IMR-90 (cell line): Measurements from ENCODE around the gene LTBP2. TPM values are rescaled to one million over a fixed set of nuclear protein-coding genes. Genes with fewer than 3 reads are reported as not detected.

ENCODE experiments used
- ATAC-seq: fragments of 200-7000 bp; cut with Tn5 transposase; 2 replicates; pipeline ENCODE4 v1.9.1; 2020; ENCODE audit warnings: low read depth, mild to moderate bottlenecking, moderate library complexity
- BruUV-seq: library from RNA; stranded (reverse); fragments of 400-500 nt; replicated peaks from 2 replicates; lab custom pipeline; 2021; lab: Mats Ljungman, UMichigan
- CTCF ChIA-PET: fragments of 300-600 bp; formaldehyde crosslinking; extraction: SDS; loops from one replicate; lab custom pipeline; 2021; ENCODE audit warnings: antibody characterized with exemption; lab: Yijun Ruan, JAX
- POLR2A ChIA-PET: fragments of 300-600 bp; sonication (Branson Sonifier 250); formaldehyde crosslinking; loops from one replicate; lab custom pipeline; 2022; ENCODE audit warnings: antibody characterized with exemption; ENCODE audit not compliant: unreplicated experiment; lab: Charles Lee
- DNase-seq: peaks from one replicate; pipeline ENCODE4 v3.0.0; 2013
- H2AFZ ChIP-seq: replicated peaks from 2 replicates; pipeline ENCODE3; 2013; ENCODE audit warnings: low read length, mild to moderate bottlenecking; ENCODE audit not compliant: poor library complexity
- H2AK5ac ChIP-seq: 2 replicates; pipeline ENCODE4 v1.6.1; 2013; ENCODE audit warnings: low read depth, low read length, inconsistent platforms
- H2AK9ac ChIP-seq: replicated peaks from 2 replicates; pipeline ENCODE3; 2013; ENCODE audit warnings: mild to moderate bottlenecking, low read depth, low read length, moderate library complexity; ENCODE audit not compliant: poor library complexity
- H2BK120ac ChIP-seq: 2 replicates; pipeline ENCODE4 v1.6.1; 2013; ENCODE audit warnings: low read depth, low read length, inconsistent platforms
- H2BK15ac ChIP-seq: 3 replicates; pipeline ENCODE4 v1.6.1; 2013; ENCODE audit warnings: low read depth, low read length, inconsistent platforms
- H2BK20ac ChIP-seq: 2 replicates; pipeline ENCODE4 v1.6.1; 2013; ENCODE audit warnings: low read depth, mild to moderate bottlenecking, inconsistent platforms, low read length, moderate library complexity
- H2BK5ac ChIP-seq: 2 replicates; pipeline ENCODE4 v1.6.1; 2013; ENCODE audit warnings: mild to moderate bottlenecking, low read depth, low read length, inconsistent platforms; ENCODE audit not compliant: poor library complexity, severe bottlenecking
- H3K14ac ChIP-seq: replicated peaks from 2 replicates; pipeline ENCODE4 v1.6.1; 2013; ENCODE audit warnings: low read depth, low read length, inconsistent platforms
- H3K18ac ChIP-seq: 2 replicates; pipeline ENCODE4 v1.6.1; 2013; ENCODE audit warnings: low read depth, low read length, control low read depth
- H3K23ac ChIP-seq: 2 replicates; pipeline ENCODE4 v1.6.1; 2013; ENCODE audit warnings: low read depth, low read length, inconsistent platforms
- H3K27ac ChIP-seq: 2 replicates; pipeline ENCODE4 v1.5.1; 2013; ENCODE audit warnings: mild to moderate bottlenecking, control low read depth, low read length; ENCODE audit not compliant: insufficient read depth
- H3K27me3 ChIP-seq: 2 replicates; pipeline ENCODE4 v1.6.1; 2013; ENCODE audit warnings: low read length; ENCODE audit not compliant: control insufficient read depth, insufficient read depth
- H3K36me3 ChIP-seq: 2 replicates; pipeline ENCODE4 v1.6.1; 2013; ENCODE audit warnings: low read length, mixed read lengths; ENCODE audit not compliant: control insufficient read depth, insufficient read depth
- H3K4ac ChIP-seq: 2 replicates; pipeline ENCODE4 v1.6.1; 2013; ENCODE audit warnings: low read depth, low read length, inconsistent platforms
- H3K4me1 ChIP-seq: 2 replicates; pipeline ENCODE4 v1.6.1; 2013; ENCODE audit warnings: low read length, mixed read lengths; ENCODE audit not compliant: control insufficient read depth, insufficient read depth
- H3K4me2 ChIP-seq: 2 replicates; pipeline ENCODE4 v1.6.1; 2013; ENCODE audit warnings: low read depth, mild to moderate bottlenecking, control low read depth, low read length, moderate library complexity
- H3K4me3 ChIP-seq: 2 replicates; pipeline ENCODE4 v1.5.1; 2013; ENCODE audit warnings: low read depth, mild to moderate bottlenecking, control low read depth, low read length, moderate library complexity; ENCODE audit not compliant: insufficient read depth
- H3K56ac ChIP-seq: 2 replicates; pipeline ENCODE4 v1.6.1; 2013; ENCODE audit warnings: low read length, inconsistent platforms; ENCODE audit not compliant: insufficient read depth; ENCODE audit errors: extremely low read depth
- H3K79me1 ChIP-seq, 2 experiments: 2 replicates each; pipeline ENCODE4 v1.6.1; 2013; ENCODE audit warnings: low read length in 2 of 2, inconsistent platforms in 1 of 2, low read depth in 1 of 2
- H3K9ac ChIP-seq: 2 replicates; pipeline ENCODE4 v1.6.1; 2013; ENCODE audit warnings: low read depth, low read length, control low read depth
- H3K9me1 ChIP-seq: 2 replicates; pipeline ENCODE4 v1.6.1; 2013; ENCODE audit warnings: low read length, inconsistent platforms; ENCODE audit not compliant: insufficient read depth
- H3K9me3 ChIP-seq: 2 replicates; pipeline ENCODE4 v1.6.1; 2013; ENCODE audit warnings: low read length; ENCODE audit not compliant: control insufficient read depth, insufficient read depth
- H4K20me1 ChIP-seq: 2 replicates; pipeline ENCODE4 v1.6.1; 2013; ENCODE audit warnings: low read length, inconsistent platforms; ENCODE audit not compliant: insufficient read depth
- H4K5ac ChIP-seq: 2 replicates; pipeline ENCODE4 v1.6.1; 2013; ENCODE audit warnings: mild to moderate bottlenecking, low read depth, low read length, control low read depth
- H4K8ac ChIP-seq, 2 experiments: 2 replicates each; pipeline ENCODE4 v1.6.1; 2013; ENCODE audit warnings: low read depth in 2 of 2, low read length in 2 of 2, control low read depth in 1 of 2, inconsistent platforms in 1 of 2
- H4K91ac ChIP-seq: 2 replicates; pipeline ENCODE4 v1.6.1; 2013; ENCODE audit warnings: low read depth, low read length, inconsistent platforms; ENCODE audit not compliant: insufficient read depth
- CEBPB ChIP-seq: IDR thresholded peaks from 2 replicates; pipeline ENCODE4 v1.6.1; 2012; ENCODE audit warnings: low read depth, low read length, improper control_type of control experiment
- FOS ChIP-seq: fragments of 150-350 bp; IDR thresholded peaks from 2 replicates; pipeline ENCODE4 v1.6.1; 2016; ENCODE audit warnings: low read depth, low read length
- MAFK ChIP-seq: IDR thresholded peaks from 2 replicates; pipeline ENCODE4 v1.6.1; 2012; ENCODE audit warnings: low read depth, low read length, improper control_type of control experiment
- RAD21 ChIP-seq: IDR thresholded peaks from 2 replicates; pipeline ENCODE4 v1.6.1; 2012; ENCODE audit warnings: low read length, improper control_type of control experiment
- WGBS, 2 experiments: methylation state at CpG; one replicate each; pipeline versions ENCODE4 v1.1.5 to v1.1.7; 2013; ENCODE audit warnings: missing lambda C conversion rate in 2 of 2; ENCODE audit not compliant: insufficient read length in 1 of 2; ENCODE audit errors: extremely low coverage in 2 of 2; 5-methylcytosine and 5-hydroxymethylcytosine counted together
- dilution Hi-C: fragments of 300-500 bp; cut with HindIII; formaldehyde crosslinking; loops from one replicate; pipeline ENCODE4 v1.14.3; 2018; ENCODE audit warnings: low sequenced_read_pairs; ENCODE audit not compliant: unreplicated experiment
- in situ Hi-C: fragments of 300-500 bp; cut with MboI; formaldehyde crosslinking; loops from 3 replicates; pipeline ENCODE4 v1.14.3; 2019; ENCODE audit warnings: low sequenced_read_pairs, inconsistent platforms, mixed read lengths
- intact Hi-C: fragments of 100-400 bp; cut with micrococcal nuclease; formaldehyde crosslinking; loops from 2 replicates; pipeline ENCODE4 v1.10.0; 2022
- polyA plus RNA-seq, 3 experiments: library from polyadenylated mRNA; depleted of rRNA; stranded (reverse); fragments of >200 nt; gene quantifications; 2 replicates each; pipeline ENCODE4 v1.2.3, GENCODE V29; 2012; ENCODE audit warnings: low replicate concordance in 1 of 3
- total RNA-seq: library from RNA; depleted of rRNA; stranded (reverse); fragments of >200 nt; gene quantifications from 2 replicates; pipeline ENCODE4 v1.2.3, GENCODE V29; 2012
- TF ChIP-seq, protein P1 (sequence below): fragments of 150-350 bp; IDR thresholded peaks from 2 replicates; pipeline ENCODE4 v1.6.1; 2017; ENCODE audit warnings: mild to moderate bottlenecking, antibody characterized with exemption, low read length, low read depth
- TF ChIP-seq, protein P2 (sequence below): conservative IDR thresholded peaks from 2 replicates; pipeline ENCODE4 v1.5.1; 2012; ENCODE audit warnings: mild to moderate bottlenecking, low read depth, low read length, improper control_type of control experiment

Gene LTBP2
- total and polyA plus RNA-seq, 2 of the 4 experiments (the other 2 are of a cell fraction) = 23.8 to 79.3 TPM

DNA sequence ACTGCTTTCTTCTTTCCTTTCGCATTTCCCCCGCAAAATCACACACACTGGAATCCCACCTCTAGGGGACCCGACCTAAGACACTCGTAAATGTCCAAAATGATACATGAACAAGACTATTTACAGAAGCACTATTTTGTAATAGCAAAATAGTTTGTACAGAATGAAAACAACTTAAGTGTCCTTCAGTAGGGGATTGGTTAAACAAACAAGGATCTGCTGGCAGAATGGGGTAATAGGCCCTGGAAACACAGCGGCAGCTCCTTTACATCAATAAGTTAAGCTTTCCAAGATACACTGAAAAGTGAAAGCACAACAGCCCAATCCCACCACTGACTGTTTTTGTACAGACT, 48.8 kb downstream of the LTBP2 start:
- DNase-seq = peak; percentile 73
- BruUV-seq = no TSS peak
- Histone ChIP-seq H3K9ac (peak overlapping the region; percentile 46; the same call in 1 of the 2 replicates), H3K27me3 (no peaks in the 10 kb centered on the region), H4K20me1 (no peaks in the 10 kb centered on the region), H3K14ac (peak overlapping the region; percentile 65), H3K27ac (peak overlapping the region; percentile 69; the same call in 1 of the 2 replicates), H3K18ac (peak overlapping the region; percentile 88), H2AFZ (peak overlapping the region; percentile 21), H2AK9ac (peak overlapping the region; percentile 65), H3K4me1 (peaks cover 29% of the 10 kb centered on the region), H3K36me3 (no peaks in the 10 kb centered on the region), H3K23ac (peak overlapping the region; percentile 41; the same call in 1 of the 2 replicates), H3K9me3 (no peaks in the 10 kb centered on the region), H3K79me1 (peaks cover 0 to 80% of the 10 kb centered on the region in 2 experiments; a peak in 3 of 4 replicates), H3K9me1 (peaks cover 43% of the 10 kb centered on the region), H3K56ac (peak overlapping the region; percentile 9; the same call in 1 of the 2 replicates), H2BK15ac (peak overlapping the region; percentile 54; the same call in 2 of the 3 replicates), H3K4me2 (peak overlapping the region; percentile 91), H4K91ac (peak overlapping the region; percentile 71), H2BK120ac (peak overlapping the region; percentile 63), H3K4ac (peak overlapping the region; percentile 66), H4K8ac (peak overlapping the region; percentile 17 to 74; a peak in 3 of 4 replicates), H2BK20ac (peak overlapping the region; percentile 35), H3K4me3 (peak overlapping the region; percentile 22; the same call in 1 of the 2 replicates), H2BK5ac (peak overlapping the region; percentile 74), H2AK5ac (peak overlapping the region; percentile 69), H4K5ac (peak overlapping the region; percentile 62)
- TF ChIP-seq, protein P1, sequence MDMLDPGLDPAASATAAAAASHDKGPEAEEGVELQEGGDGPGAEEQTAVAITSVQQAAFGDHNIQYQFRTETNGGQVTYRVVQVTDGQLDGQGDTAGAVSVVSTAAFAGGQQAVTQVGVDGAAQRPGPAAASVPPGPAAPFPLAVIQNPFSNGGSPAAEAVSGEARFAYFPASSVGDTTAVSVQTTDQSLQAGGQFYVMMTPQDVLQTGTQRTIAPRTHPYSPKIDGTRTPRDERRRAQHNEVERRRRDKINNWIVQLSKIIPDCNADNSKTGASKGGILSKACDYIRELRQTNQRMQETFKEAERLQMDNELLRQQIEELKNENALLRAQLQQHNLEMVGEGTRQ = no peak
- TF ChIP-seq, protein P2, sequence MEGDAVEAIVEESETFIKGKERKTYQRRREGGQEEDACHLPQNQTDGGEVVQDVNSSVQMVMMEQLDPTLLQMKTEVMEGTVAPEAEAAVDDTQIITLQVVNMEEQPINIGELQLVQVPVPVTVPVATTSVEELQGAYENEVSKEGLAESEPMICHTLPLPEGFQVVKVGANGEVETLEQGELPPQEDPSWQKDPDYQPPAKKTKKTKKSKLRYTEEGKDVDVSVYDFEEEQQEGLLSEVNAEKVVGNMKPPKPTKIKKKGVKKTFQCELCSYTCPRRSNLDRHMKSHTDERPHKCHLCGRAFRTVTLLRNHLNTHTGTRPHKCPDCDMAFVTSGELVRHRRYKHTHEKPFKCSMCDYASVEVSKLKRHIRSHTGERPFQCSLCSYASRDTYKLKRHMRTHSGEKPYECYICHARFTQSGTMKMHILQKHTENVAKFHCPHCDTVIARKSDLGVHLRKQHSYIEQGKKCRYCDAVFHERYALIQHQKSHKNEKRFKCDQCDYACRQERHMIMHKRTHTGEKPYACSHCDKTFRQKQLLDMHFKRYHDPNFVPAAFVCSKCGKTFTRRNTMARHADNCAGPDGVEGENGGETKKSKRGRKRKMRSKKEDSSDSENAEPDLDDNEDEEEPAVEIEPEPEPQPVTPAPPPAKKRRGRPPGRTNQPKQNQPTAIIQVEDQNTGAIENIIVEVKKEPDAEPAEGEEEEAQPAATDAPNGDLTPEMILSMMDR = no peak
- TF ChIP-seq CEBPB (peak; percentile 18), MAFK (no peak), RAD21 (no peak), FOS (0 out of 2 replicates have a peak, but pooled peaks have one; percentile 2)
- POLR2A ChIA-PET = interaction anchor here (0.6 to 1.1 kb wide), 2 partner anchors 9 to 67 kb away, joined by 4 to 8 read pairs; no protein-coding TSS in a partner anchor
- no CpG with 5 or more reads among the region's 5 CpGs for WGBS, 2 experiments
- dilution Hi-C loops = no loop called here
- in situ Hi-C loops = no loop called here
- intact Hi-C loops = no loop called here
- CTCF ChIA-PET = interaction anchor here (1.0 to 1.3 kb wide), 3 partner anchors 8 to 46 kb away, joined by 3 to 4 read pairs (median 4); no protein-coding TSS in a partner anchor
- peak; percentile 74 for ATAC-seq
